NCI-H748 (cell line): ENCODE results near the gene BRAF.
"Not testable (repeated sequence)": the region's sequence is repeated elsewhere in the genome, so short reads cannot be mapped to it uniquely, and the experiment has no call there.

Experiments
- DNase-seq: peaks from one replicate; lab custom pipeline; 2025; ENCODE audit not compliant: unreplicated experiment; lab: John Stamatoyannopoulos, UW

The BRAF gene

GRCh38 chr7:140774371-140774770 is 150.4 kb downstream of the BRAF start:
- DNase-seq, result no peak

DNA sequence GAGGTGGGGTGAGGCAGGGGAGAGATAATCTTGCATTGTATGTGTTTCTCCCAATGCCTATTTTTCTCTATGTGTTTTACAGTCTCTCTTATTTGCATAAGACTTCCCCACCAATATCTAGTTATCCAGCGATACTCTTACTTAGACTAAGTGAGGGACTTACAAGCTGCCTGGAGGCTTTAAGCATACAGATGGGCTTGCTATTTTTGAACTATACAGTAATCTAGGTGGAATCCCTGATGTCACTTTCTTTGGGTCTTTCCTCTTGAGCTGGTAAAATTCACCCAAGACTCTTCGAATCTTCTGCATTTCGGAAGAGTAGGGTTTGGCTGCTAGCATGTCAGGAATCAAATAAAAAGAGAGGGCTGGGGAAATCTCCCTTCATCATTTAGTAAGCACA is 151.6 kb downstream of the BRAF start:
- no peak for DNase-seq

- no peak for DNase-seq
Observed at GRCh38 chr7:140771826-140772225, 152.9 kb downstream of the BRAF start.

GRCh38 chr7:140769852-140770251 is 154.9 kb downstream of the BRAF start:
- no peak for DNase-seq

DNA sequence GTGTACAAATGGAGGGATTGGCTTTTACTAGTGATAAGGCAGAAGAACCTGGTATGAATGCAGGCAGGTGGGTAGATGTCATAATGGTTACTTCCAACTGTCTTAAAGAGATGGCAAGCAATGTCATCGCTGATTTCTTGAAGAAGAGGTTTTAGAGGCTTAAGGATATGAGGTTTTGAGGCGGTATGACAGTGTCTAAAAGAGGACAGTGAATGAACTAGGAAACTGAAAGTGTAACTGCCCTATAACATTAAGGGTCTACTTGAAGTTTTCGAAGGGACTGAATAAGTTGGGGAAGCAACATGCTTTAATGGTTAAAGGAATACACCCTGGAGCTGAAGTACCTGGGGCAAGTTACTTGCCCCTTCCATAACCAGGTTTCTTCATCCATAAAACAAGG is 157.3 kb downstream of the BRAF start:
- DNase-seq, result no peak

- not testable (repeated sequence) for DNase-seq
Observed at GRCh38 chr7:140765441-140765840, 159.3 kb downstream of the BRAF start.

GRCh38 chr7:140763166-140763565 is 161.6 kb downstream of the BRAF start:
- not testable (repeated sequence) for DNase-seq

GRCh38 chr7:140761375-140761774 is 163.4 kb downstream of the BRAF start:
- DNase-seq, result not testable (repeated sequence)

DNA sequence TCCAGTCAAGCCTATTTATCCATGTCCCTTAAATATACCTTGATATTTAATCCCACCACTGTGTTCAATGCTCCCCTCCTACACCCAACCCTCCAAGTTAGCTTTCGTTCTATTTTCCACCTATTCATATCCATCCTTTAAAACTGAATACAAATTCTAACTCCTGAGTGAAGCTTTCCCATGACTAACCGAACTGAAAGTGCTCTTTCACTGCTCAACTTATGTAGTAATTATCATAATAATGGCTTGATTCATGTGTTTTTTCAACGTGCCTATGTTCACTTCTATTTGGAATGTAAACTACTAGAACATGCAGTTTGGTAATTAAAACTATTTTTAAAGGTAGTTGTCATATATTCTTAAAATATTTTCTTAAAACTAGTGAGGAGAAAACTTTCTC is 170.2 kb downstream of the BRAF start:
- no peak for DNase-seq

GRCh38 chr7:140752533-140752932 is 172.2 kb downstream of the BRAF start:
- DNase-seq, result no peak

GRCh38 chr7:140746751-140747150 is 178.0 kb downstream of the BRAF start:
- no peak for DNase-seq

- DNase-seq, result no peak
Observed at GRCh38 chr7:140745266-140746058, 179.3 kb downstream of the BRAF start.

DNA sequence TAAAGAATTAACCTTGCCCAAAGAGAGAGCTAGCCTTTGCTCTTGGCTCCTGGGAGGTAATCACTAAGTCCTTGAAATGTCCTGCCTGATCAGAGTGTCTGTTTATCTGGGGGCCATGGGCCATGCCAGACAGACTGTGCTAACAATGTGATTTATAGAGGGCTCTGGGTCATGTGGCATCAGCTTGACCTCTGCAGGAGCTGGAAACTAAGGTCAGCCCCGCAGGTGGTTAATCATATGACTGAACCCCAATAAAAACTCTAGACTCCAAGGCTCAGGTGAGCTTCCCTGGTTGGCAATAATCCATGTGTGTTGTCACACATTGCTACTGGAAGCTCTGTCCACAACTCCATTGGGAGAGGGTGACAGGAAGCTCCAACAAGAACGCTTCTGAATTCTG is 180.7 kb downstream of the BRAF start:
- no peak for DNase-seq

- not testable (repeated sequence) for DNase-seq
Observed at GRCh38 chr7:140743255-140743654, 181.5 kb downstream of the BRAF start.

DNA sequence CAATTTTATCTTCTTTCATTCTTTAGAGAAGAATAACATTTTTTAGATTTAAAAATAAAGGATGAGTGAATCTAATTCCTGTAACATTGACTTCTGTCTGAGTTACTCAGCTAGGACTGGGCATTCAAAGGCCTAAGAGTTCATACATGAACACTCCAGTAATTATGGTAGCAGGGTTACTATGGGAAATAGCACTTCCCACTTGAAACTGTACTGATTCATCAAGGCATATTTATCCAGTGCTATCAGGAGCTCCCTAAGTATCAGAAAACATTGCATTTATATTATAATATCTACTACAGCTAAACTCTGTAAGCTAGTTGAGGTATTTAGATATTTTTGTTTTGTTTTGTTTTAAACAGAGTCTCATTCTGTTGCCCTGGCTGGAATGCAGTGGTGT is 186.4 kb downstream of the BRAF start:
- no peak for DNase-seq

DNA sequence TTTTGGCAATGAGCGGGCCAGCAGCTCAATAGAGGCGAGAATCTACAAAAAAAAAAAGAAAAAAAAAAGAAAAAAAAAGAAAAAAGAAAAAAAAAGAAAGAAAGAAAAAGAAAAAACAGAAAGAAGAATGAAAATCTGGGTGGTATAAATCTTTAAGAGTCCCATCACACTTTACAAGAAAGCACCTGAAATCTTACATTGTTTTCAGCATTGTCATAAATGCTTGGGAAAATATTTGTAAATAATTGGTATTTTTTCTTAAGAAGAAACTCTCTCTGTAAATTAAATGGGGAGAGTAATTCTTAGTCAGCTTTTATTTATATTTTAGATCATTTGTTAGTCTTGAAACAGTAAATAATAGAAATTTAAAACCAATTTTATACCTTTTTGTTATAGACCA is 190.0 kb downstream of the BRAF start:
- DNase-seq, result no peak

DNA sequence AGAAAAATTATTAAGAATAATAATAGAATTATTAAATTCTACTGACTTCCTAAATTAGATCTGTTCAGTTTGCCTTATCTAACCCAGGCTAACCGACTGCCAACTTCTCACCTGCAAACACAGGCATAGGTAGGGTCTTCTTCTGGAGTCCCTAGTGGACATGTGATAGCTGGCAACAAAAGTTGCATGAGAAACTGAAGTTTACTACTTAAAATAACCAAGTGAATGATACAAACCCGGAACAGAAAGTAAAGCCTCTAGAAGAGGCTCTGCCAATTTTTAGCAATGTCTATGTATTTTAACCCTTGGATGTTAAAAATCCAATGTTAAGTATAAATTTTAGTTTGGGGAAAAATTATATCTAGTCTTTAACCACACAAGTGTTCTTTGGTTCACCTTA is 190.6 kb downstream of the BRAF start:
- no peak for DNase-seq

DNA sequence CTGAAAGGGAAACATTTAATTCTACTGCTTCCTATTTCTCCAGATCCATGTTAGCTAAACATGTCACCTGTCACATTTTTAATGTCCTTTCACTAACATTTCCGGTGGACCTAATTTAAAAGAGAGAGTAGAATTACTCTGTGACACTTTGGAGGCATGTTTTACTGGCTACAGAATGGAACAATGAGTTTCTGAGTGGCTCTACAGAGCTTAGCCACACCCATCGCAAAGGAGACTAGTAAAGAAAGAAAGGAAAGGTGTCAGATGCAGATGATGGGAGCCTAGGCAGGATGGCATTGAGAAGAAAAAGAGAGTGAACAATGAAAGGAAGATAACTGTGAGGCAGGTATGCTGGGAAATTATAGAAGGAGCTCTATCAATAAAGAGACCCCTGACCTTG is 192.3 kb downstream of the BRAF start:
- DNase-seq, result peak; percentile 76

DNA sequence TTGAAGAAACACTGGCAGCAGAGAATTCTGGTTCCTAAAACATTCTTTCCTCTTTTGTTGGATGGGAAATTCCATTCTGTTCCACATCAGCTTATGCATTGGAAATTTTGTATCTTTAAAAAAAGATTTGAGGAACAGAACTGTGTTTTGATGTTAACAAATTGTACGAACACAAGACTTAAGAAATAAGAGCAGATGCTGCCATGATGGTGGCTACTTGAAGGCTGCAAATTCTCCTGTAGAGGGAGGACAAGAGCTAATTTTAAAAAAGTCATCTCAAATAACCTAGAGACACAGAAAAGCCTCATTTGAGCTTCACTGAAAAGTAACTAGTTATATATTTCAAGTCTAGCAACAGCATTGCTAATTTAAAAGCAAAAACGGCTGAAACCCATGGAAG is 198.4 kb downstream of the BRAF start:
- peak; percentile 6 for DNase-seq

DNA sequence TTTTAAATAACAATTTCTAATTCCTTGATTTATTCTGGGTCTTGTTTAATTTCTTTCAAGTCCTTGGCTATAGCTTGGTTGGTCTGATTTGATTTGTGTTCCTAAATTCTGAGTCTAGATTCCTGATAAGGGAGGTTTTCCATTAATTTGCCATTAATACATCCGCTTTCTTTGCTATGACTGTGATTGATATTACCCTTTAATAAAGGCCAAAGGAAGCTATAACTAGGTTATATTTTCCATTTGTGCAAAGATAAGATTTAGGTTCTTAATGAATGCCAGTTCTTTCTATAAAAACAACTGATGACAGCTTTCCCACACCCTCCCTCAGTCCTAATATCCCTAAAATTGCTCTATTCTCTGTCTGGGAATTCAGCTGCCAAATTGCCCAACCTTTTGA is 200.0 kb downstream of the BRAF start:
- DNase-seq, result no peak

DNA sequence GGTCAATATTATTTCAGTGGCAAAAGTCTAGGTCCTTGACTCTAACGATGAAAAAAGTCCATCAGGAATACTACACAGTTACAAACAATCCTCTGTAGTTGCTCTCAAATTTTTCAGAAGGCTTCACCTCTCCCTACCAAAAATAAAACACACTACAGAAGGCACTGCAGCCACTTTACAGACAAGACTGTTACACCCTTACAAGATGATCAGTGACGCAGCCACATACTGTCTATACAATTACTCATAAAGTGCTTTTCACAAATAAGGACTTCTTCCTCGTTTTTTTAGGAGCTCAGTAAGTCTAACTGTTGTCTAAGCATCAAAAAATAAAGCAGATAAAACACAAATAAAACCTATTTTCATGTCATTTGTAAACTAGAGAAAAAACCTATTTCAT is 201.2 kb downstream of the BRAF start:
- no peak for DNase-seq

DNA sequence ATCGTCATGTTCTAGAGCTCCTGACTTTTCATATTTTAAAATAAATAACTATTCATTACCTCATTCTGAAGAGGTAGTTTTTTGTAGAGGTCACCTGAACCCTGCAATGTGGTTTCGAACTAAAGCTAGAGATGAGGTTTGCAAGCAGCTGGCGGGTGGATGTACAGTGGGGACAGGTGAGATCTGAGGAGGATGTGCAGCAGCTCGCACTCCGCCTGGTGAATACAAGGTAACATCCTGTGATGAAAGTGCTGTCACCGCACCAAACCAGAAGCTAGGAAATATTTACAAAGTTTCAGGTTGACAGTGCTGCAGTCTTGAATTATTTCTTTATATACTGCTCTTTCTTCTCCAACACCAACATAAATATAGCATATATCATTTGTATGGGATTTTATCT is 201.7 kb downstream of the BRAF start:
- DNase-seq, result no peak

- DNase-seq, result no peak
Observed at GRCh38 chr7:140722254-140722653, 202.5 kb downstream of the BRAF start.
